A172 (cell line): ENCODE data around the gene ZNF771. TPM values are rescaled to one million over a fixed set of nuclear protein-coding genes. Genes with fewer than 3 reads are reported as not detected.
"Not testable (repeated sequence)": the region's sequence is repeated elsewhere in the genome, so short reads cannot be mapped to it uniquely, and the experiment has no call there.

Experiments used
- DNase-seq: peaks from one replicate; pipeline ENCODE4 v3.0.0-alpha.2; 2015; ENCODE audit warnings: low spot score
- total RNA-seq: library from RNA; depleted of rRNA; stranded (reverse); fragments of >200 nt; shearing (Covaris generic); gene quantifications from 2 replicates; pipeline ENCODE4 v1.2.3, GENCODE V29; 2014

Gene ZNF771
- total RNA-seq, 1 experiment from 2014 or later, result 27.4 TPM

- DNase-seq, result no peak
Measured at GRCh38 chr16:30375864-30376263, 31.5 kb upstream of the ZNF771 start.

GRCh38 chr16:30376461-30376902 is 30.9 kb upstream of the ZNF771 start:
- no peak for DNase-seq

GRCh38 chr16:30377050-30377811 is 30.2 kb upstream of the ZNF771 start:
- no peak for DNase-seq

GRCh38 chr16:30377812-30378235 is 29.6 kb upstream of the ZNF771 start:
- DNase-seq, result peak; percentile 67

GRCh38 chr16:30378236-30379157 is 28.9 kb upstream of the ZNF771 start:
- peak; percentile 96 for DNase-seq

GRCh38 chr16:30379158-30379783 is 28.1 kb upstream of the ZNF771 start:
- DNase-seq, result no peak

- DNase-seq, result no peak
Measured at GRCh38 chr16:30380072-30380802, 27.2 kb upstream of the ZNF771 start.

GRCh38 chr16:30380803-30381208 is 26.6 kb upstream of the ZNF771 start:
- no peak for DNase-seq

- DNase-seq, result no peak
Measured at GRCh38 chr16:30381291-30382041, 25.9 kb upstream of the ZNF771 start.

- no peak for DNase-seq
Measured at GRCh38 chr16:30382111-30382881, 25.1 kb upstream of the ZNF771 start, which contains the start of gene SEPTIN1. TSS of gene SEPTIN1 (minus strand) at chr16:30382561. CDS start at chr16:30382542, 19 bp downstream.

- no peak for DNase-seq
Measured at GRCh38 chr16:30383521-30383920, 23.9 kb upstream of the ZNF771 start.

GRCh38 chr16:30394592-30395154 is 12.7 kb upstream of the ZNF771 start:
- peak; percentile 33 for DNase-seq

- DNase-seq, result peak; percentile 68
Measured at GRCh38 chr16:30395155-30395991, 12.0 kb upstream of the ZNF771 start, which contains the start of gene ZNF48. TSS of gene ZNF48 (plus strand) at chr16:30395420. CDS start at chr16:30395795, 375 bp downstream.

- DNase-seq, result peak; percentile 59
Measured at GRCh38 chr16:30395992-30396585, 11.3 kb upstream of the ZNF771 start.

- not testable (repeated sequence) for DNase-seq
Measured at GRCh38 chr16:30396627-30397026, 10.8 kb upstream of the ZNF771 start.

GRCh38 chr16:30397056-30397455 is 10.3 kb upstream of the ZNF771 start:
- no peak for DNase-seq

- DNase-seq, result no peak
Measured at GRCh38 chr16:30397776-30398660, 9.4 kb upstream of the ZNF771 start.
